HG02610 (cell line): ENCODE results near the gene RPS2.

Source experiments
- ATAC-seq: cut with Tn5 transposase; IDR thresholded peaks from one replicate; pipeline ENCODE4 v1.9.1; 2021; ENCODE audit warnings: mild to moderate bottlenecking, moderate library complexity; ENCODE audit not compliant: unreplicated experiment

RPS2 gene

DNA sequence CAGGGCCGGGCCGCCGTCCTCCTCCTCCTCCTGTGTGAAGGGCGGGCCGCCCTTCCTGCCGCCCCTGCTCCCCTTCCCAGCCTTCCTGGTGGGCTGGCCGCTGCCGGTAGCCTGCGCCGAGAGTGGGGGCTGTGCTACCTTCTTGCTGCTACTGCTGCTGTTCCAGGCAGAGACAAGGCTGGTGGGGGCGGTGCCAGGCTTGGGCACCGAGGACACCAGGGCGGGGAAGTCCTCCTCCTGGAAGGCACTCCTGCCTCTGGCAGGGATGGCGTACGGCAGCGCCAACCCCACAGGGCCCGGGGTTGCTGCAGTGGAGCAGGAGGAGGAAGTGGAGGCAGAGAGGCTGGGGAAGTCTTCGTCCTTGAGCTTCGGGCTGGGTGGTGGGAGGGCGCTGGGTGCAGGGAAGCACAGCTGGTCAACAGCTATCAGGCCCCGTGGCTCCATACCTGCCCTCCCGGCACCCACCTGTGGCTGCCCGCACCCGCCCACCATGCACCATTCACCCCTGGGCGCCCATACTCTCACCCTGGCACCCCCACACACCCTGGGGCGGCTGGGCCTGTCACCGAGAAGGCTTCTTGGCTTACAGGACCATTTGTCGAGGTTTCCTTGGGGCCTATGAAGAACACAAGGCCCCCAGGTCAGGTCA, 35.4 kb upstream of the RPS2 start:
- ATAC-seq: no peak

GRCh38 chr16:1998852-1999801, 34.5 kb upstream of the RPS2 start:
- ATAC-seq: no peak

- no peak for ATAC-seq
These were observed 33.8 kb upstream of the RPS2 start for GRCh38 chr16:1998360-1998835.

DNA sequence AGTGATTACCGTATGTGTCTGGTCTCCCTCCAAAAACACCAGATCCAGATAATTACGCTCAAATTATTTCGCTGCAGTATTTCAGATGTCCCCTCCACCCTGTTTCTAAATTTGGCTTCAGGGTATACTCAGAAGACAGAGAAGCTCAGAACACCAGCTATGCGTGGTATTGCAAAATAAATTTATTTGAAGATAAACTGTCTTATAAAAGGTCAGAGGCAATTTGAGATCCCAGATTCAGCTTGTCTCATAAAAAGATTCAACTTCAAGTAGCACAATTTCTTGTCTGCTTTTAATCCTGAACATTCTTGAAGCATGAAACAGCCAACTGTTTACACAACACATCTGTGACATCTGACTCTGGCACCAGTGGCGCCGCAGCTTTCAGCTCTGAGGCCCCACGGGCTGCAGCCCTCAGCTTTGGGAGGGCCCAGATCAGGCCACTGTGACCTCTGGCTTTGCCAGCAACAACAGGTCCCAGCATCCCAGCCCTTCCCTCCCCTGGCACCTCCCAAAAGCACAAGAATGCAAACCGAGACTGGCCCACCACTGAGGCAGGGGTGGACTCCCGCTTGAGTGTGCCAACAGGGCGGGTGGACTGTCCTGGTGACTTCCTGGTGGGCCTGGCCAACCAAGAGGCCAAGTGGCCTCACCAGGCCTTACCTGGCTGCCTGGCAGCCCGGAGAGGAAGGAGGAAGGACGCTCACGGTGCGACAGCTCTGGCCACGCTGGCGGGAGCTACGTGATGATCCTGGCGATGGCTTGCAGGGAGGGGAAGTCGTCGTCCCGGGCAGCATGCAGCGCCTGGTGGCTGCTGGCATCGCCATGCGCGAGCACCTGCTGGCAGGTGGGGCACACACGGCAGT, 33.1 kb upstream of the RPS2 start:
- no peak for ATAC-seq

- ATAC-seq: no peak
These were observed 29.1 kb upstream of the RPS2 start for GRCh38 chr16:1993731-1994131.

DNA sequence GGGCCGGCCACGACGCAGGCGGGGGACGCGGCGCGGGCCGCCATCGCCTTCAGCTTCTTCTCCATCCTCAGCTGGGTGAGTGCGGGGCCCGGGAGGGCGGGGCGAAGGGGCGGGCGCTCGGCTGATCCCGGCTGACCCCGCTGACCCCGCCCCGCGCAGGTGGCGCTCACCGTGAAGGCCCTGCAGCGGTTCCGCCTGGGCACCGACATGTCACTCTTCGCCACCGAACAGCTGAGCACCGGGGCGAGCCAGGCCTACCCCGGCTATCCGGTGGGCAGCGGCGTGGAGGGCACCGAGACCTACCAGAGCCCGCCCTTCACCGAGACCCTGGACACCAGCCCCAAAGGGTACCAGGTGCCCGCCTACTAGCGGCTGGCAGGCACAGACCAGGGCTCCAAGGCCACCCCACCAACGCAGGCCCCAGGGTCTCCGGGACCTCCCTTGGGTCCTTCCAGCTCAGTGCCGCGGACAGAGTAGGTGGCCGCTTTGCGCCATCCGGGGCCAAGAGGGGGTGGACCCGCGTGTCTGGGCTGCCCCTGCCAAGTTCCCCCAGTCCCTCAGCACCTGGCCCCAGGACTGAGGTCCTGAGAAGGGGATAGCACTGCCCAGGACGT, 28.2 kb upstream of the RPS2 start:
- ATAC-seq: no peak

GRCh38 chr16:1991948-1992703, 27.5 kb upstream of the RPS2 start:
- peak; percentile 44 for ATAC-seq

GRCh38 chr16:1991588-1991947, 26.9 kb upstream of the RPS2 start:
- no peak for ATAC-seq

- ATAC-seq: no peak
These were observed 26.5 kb upstream of the RPS2 start for GRCh38 chr16:1991135-1991551.

DNA sequence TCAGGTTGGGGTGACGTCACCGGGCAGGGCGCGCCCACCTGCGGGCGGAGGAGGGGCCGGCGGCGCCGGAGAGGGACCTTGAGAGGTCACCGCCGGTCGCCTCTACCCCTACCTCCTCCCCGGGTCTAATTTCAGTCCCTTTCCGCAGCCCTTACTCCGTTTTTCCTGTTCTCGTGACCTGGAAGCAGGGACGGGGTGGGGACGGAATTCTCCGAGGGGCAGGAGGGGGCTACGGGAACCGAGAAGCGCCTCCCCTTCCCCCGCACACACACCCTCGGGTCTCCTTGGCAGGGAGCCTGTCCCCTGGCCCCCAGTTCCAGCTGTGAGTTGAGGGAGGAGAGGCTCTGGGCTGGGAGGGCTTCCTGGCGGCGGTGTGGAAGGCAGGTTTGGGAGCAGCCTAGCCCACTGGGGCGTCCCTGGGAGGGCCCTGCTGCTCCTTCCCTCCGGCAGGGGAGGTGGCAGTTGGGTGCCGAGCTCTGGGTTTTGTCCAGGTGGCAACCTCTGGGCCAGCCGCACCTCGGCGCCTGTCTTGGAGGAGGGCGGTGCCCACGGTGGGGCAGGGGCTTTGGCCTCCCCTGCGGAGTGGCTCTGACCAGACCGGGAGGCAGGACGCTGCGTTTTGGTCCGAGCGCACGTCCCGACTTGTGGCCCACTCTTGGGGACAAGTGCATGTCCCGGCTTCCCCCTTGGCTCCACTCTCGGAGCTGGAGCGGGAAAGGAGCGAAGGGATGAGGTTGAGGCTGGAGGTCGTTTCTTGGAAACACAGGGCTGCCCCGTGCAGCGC, 25.9 kb upstream of the RPS2 start:
- ATAC-seq: no peak

- no peak for ATAC-seq
These were observed 25.4 kb upstream of the RPS2 start for GRCh38 chr16:1990101-1990350.

GRCh38 chr16:1989209-1990100, 24.8 kb upstream of the RPS2 start, which contains the start of gene SYNGR3:
TSS of gene SYNGR3 (plus strand) at chr16:1989970. CDS start at chr16:1990103, 133 bp downstream.
- no peak for ATAC-seq

GRCh38 chr16:1987198-1987597, 22.6 kb upstream of the RPS2 start:
- no peak for ATAC-seq

GRCh38 chr16:1985466-1986150, 21.0 kb upstream of the RPS2 start:
- ATAC-seq: no peak

GRCh38 chr16:1984347-1985225, 20.0 kb upstream of the RPS2 start:
- peak; percentile 15 for ATAC-seq

DNA sequence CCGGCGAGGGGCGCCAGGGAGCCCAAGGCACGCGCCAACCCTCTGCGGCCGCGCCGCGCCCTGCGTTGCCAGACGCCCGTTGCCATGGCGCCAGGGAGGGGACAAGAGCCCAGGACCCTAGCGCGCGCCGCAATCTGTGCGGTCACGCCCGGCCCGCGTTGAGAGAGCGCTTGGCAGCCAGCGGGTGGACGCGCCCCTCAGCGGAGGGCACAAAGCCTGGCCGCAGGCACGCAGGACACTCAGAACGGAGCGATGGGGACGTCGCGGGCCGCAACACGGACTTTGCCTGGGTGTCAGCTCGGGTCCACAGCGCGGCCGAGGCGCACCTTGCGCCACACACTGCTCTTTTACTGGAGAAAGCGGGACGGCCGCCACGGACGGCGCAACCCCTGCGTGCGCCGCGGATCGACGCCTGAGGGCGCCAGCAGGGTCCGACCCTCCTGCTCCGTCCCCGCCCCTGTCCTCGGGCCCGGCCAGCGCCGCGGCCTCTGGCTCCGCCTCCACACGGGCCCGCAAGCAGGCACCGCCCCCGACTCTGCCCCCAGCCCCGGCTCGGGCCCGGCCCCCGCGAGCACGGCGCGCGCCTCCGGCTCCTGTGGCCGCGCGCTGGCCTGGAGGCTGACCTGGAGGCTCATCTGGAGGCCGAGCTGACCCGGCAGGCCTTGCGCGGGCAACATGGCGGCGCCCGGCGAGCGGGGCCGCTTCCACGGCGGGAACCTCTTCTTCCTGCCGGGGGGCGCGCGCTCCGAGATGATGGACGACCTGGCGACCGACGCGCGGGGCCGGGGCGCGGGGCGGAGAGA, 19.1 kb upstream of the RPS2 start, which contains the start of gene GFER:
GFER (plus strand) TSS at position 650 of the 803 bp plus-strand sequence; CDS start at position 676, 26 bp downstream.
- peak; percentile 78 for ATAC-seq
